Measurements from ENCODE around the gene CPLX3.

Gene CPLX3

DNA sequence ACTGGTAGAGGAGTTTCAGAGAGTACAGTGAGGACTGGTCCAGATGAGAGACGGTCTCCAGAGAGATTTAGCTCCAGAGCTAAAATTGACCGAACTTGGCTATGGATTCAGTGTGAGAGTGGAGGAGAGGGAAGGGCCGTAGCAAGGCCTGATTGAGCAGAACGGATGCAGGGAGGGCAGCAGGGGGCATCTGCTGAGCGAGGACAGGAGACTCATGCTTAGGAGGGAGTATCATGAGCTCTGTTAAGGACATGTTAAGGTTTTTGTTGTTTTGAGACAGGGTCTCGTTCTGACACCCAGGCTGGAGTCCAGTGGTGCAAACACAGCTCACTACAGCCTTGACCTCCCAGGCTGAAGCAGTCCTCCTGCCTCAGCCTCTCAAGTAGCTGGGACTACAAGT lies 21.5 kb upstream of the CPLX3 start:
- Histone ChIP-seq H3K36me3 (ENCODE audit: control insufficient read depth in 5 of 5, insufficient read depth in 5 of 5, low read length in 5 of 5) (peaks cover 3 to 42% (median 38%) of the 10 kb centered on the region in 5 donors), H3K4me1 (ENCODE audit: control insufficient read depth in 5 of 5, insufficient read depth in 5 of 5, low read length in 5 of 5) (peaks cover 1 to 8% (median 5%) of the 10 kb centered on the region in 5 donors), H3K9ac (ENCODE audit: low read length in 5 of 5) (no peak overlapping the region), H3K9me3 (ENCODE audit: control insufficient read depth in 5 of 5, low read length in 5 of 5) (no peaks in the 10 kb centered on the region), H3K27ac (ENCODE audit: low read depth, low read length) (no peak overlapping the region), H3K4me3 (ENCODE audit: low read depth in 1 of 5, low read length in 5 of 5) (no peak overlapping the region), H3K27me3 (ENCODE audit: control insufficient read depth in 5 of 5, insufficient read depth in 4 of 5, low read length in 5 of 5) (peaks cover 0 to 5% (median 0%) of the 10 kb centered on the region in 5 donors)

DNA sequence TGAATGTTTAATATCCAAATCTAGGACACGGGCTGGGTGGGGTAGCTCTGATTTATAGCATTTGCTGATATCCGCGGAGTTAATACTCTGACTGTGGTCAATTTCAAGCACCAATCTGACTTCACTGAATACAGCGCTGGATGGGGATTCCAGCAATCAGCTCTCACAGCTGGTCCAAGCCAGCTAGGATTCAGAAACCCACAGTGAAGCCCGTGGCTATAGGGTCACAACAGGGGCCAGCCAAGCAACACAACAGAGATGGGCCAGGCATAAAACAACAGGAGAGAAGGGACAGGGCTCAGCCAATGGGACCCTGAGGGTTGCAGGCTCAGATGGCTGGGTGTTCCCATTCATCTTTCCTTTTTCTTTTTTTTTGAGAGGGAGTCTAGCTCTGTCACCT lies 19.1 kb upstream of the CPLX3 start:
- Histone ChIP-seq H3K27me3 (ENCODE audit: control insufficient read depth in 5 of 5, insufficient read depth in 4 of 5, low read length in 5 of 5) (peaks cover 0 to 5% (median 0%) of the 10 kb centered on the region in 5 donors), H3K4me1 (ENCODE audit: control insufficient read depth in 5 of 5, insufficient read depth in 5 of 5, low read length in 5 of 5) (no peaks in the 10 kb centered on the region), H3K27ac (ENCODE audit: low read depth, low read length) (no peak overlapping the region), H3K9me3 (ENCODE audit: control insufficient read depth in 5 of 5, low read length in 5 of 5) (no peaks in the 10 kb centered on the region), H3K36me3 (ENCODE audit: control insufficient read depth in 5 of 5, insufficient read depth in 5 of 5, low read length in 5 of 5) (peaks cover 3 to 21% (median 21%) of the 10 kb centered on the region in 5 donors), H3K9ac (ENCODE audit: low read length in 5 of 5) (no peak overlapping the region), H3K4me3 (ENCODE audit: low read depth in 1 of 5, low read length in 5 of 5) (no peak overlapping the region)

DNA sequence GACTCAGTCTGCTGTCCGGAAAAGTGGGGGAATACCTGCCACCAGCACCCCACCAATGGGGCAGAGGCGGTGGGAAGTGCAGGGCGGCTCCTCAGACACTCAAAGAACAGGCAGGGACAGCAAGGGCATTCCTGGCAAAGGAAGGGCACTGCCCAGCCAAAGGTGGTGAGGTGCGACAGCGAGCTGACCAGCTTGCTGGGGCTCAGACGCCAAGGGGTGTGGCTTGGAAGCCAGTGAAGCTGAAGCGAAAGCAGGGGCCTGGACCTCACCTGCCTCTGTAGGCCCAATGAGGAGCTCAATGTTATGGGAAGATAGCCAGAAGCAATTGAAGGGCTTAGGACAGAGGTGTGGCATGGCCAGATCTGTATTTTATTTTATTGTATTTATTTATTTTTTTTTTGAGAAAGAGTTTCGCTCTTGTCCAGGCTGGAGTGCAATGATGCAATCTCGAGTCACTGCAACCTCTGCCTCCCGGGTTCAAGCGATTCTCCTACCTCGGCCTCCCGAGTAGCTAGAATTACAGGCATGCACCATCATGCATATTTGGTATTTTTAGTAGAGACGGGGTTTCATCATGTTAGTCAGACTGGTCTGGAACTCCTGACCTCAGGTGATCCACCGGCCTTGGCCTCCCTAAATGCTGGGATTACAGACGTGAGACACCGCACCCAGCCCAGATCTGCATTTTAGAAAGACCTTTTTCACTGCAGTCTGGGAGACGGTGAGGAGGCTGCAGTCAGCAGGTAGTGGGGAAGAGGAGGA lies 18.2 kb upstream of the CPLX3 start:
- H3K9ac ChIP-seq (ENCODE audit: low read length in 5 of 5): no peak overlapping the region

DNA sequence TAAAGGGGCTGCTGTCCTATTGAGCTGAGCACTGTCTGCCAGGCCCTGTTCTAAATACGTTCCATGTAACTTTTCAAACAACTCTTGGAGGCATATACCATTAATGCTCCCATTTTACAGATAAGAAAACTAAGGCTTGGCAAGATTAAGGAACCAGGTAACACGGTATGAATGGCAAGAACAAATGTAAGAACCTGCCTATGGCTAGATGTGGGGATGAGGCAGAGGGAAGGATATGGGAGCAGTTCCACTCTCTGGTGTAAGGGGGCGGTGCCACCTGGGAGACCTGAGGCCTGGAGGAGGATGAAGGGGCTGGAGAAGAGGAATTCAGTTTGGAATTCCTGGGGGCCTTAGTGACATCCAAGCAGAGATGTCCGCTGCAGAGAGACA lies 17.6 kb upstream of the CPLX3 start:
- H3K36me3 ChIP-seq (ENCODE audit: control insufficient read depth in 5 of 5, insufficient read depth in 5 of 5, low read length in 5 of 5): peaks cover 3 to 6% (median 6%) of the 10 kb centered on the region in 5 donors
- H3K9me3 ChIP-seq (ENCODE audit: control insufficient read depth in 5 of 5, low read length in 5 of 5): no peaks in the 10 kb centered on the region
- H3K4me3 ChIP-seq (ENCODE audit: low read depth in 1 of 5, low read length in 5 of 5): no peak overlapping the region
- no peaks in the 10 kb centered on the region for H3K4me1 ChIP-seq (ENCODE audit: control insufficient read depth in 5 of 5, insufficient read depth in 5 of 5, low read length in 5 of 5)
- peaks cover 0 to 12% (median 4%) of the 10 kb centered on the region in 5 donors for H3K27me3 ChIP-seq (ENCODE audit: control insufficient read depth in 5 of 5, insufficient read depth in 4 of 5, low read length in 5 of 5)
- no peak overlapping the region for H3K27ac ChIP-seq (ENCODE audit: low read depth, low read length)
- H3K9ac ChIP-seq (ENCODE audit: low read length in 5 of 5): no peak overlapping the region

More for the DNA sequence above, 18.2 kb upstream of the CPLX3 start:
- Histone ChIP-seq H3K36me3 (ENCODE audit: control insufficient read depth in 5 of 5, insufficient read depth in 5 of 5, low read length in 5 of 5) (peaks cover 3 to 12% (median 11%) of the 10 kb centered on the region in 5 donors), H3K4me3 (ENCODE audit: low read depth in 1 of 5, low read length in 5 of 5) (no peak overlapping the region), H3K27ac (ENCODE audit: low read depth, low read length) (no peak overlapping the region), H3K9me3 (ENCODE audit: control insufficient read depth in 5 of 5, low read length in 5 of 5) (no peaks in the 10 kb centered on the region), H3K27me3 (ENCODE audit: control insufficient read depth in 5 of 5, insufficient read depth in 4 of 5, low read length in 5 of 5) (peaks cover 0 to 12% (median 3%) of the 10 kb centered on the region in 5 donors), H3K4me1 (ENCODE audit: control insufficient read depth in 5 of 5, insufficient read depth in 5 of 5, low read length in 5 of 5) (no peaks in the 10 kb centered on the region)

DNA sequence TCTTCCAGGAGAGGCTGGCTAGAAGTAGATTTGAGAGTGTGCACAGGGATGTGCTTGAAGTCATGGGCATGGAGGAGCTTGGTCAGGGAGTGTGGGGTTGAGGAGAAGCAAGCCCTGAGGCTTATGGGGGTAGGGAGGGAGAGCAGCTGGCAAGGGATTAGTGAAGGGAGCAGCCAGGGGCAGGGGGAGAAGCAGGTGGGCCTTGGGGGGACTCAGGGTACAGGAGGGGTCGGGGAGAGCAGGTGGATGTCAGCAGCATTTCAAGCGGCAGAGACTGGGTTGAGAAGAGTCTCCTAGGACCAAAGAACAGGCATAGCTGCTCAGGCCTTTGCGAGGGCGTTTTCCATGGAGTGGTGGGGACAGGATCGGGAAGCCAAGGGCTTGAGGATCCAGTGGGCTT lies 17.2 kb upstream of the CPLX3 start:
- no peak overlapping the region for H3K27ac ChIP-seq (ENCODE audit: low read depth, low read length)
- H3K4me3 ChIP-seq (ENCODE audit: low read depth in 1 of 5, low read length in 5 of 5): no peak overlapping the region
- H3K27me3 ChIP-seq (ENCODE audit: control insufficient read depth in 5 of 5, insufficient read depth in 4 of 5, low read length in 5 of 5): peaks cover 0 to 12% (median 4%) of the 10 kb centered on the region in 5 donors
- no peak overlapping the region for H3K9ac ChIP-seq (ENCODE audit: low read length in 5 of 5)
- H3K4me1 ChIP-seq (ENCODE audit: control insufficient read depth in 5 of 5, insufficient read depth in 5 of 5, low read length in 5 of 5): no peaks in the 10 kb centered on the region
- no peaks in the 10 kb centered on the region for H3K9me3 ChIP-seq (ENCODE audit: control insufficient read depth in 5 of 5, low read length in 5 of 5)
- peaks cover 0 to 2% (median 1%) of the 10 kb centered on the region in 5 donors for H3K36me3 ChIP-seq (ENCODE audit: control insufficient read depth in 5 of 5, insufficient read depth in 5 of 5, low read length in 5 of 5)

DNA sequence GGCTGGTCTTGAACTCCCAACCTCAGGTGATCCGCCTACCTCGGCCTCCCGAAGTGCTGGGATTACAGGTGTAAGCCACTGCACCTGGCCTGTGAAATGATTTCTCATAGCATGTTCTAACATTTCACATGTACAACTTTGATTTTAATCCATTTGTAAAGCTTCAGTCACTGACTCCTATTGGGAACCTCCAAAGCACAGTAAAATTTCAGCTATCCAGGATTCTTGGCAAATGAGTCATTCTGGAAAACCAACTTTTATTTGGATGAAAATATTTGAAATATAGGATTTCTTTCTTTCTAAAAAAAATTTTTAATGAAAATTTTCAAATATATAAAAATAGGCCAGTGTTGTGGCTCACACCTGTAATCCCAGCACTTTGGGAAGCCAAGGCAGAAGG lies 16.5 kb upstream of the CPLX3 start:
- no peak overlapping the region for H3K4me3 ChIP-seq (ENCODE audit: low read depth in 1 of 5, low read length in 5 of 5)
- H3K9ac ChIP-seq (ENCODE audit: low read length in 5 of 5): no peak overlapping the region
- H3K4me1 ChIP-seq (ENCODE audit: control insufficient read depth in 5 of 5, insufficient read depth in 5 of 5, low read length in 5 of 5): no peaks in the 10 kb centered on the region
- H3K9me3 ChIP-seq (ENCODE audit: control insufficient read depth in 5 of 5, low read length in 5 of 5): no peaks in the 10 kb centered on the region
- H3K27ac ChIP-seq (ENCODE audit: low read depth, low read length): no peak overlapping the region
- peaks cover 0 to 12% (median 4%) of the 10 kb centered on the region in 5 donors for H3K27me3 ChIP-seq (ENCODE audit: control insufficient read depth in 5 of 5, insufficient read depth in 4 of 5, low read length in 5 of 5)
- no peaks in the 10 kb centered on the region for H3K36me3 ChIP-seq (ENCODE audit: control insufficient read depth in 5 of 5, insufficient read depth in 5 of 5, low read length in 5 of 5)

DNA sequence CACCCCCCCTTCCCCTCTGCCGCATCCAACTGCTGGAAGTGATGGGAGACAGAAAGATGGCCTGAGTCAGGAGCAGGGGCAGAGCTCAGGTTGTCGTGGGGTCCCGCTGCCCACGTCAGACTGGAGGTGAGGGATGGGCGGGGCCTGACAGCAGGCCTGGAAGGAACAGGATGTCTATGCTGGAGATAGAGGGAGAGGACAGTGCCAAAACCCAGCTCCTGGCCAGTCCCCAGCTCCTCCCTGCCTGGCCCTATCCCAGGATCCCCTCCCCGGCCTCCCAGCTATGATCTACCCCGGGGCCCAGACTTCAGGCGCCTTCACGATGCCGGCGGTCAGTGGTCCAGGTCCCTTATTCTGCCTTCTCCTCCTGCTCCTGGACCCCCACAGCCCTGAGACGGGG lies 13.9 kb upstream of the CPLX3 start, which contains the start of gene LMAN1L:
Gene LMAN1L (plus strand): TSS at position 303 of the 400 bp plus-strand sequence. CDS start 20 bp downstream, at position 323.
- Histone ChIP-seq H3K4me3 (ENCODE audit: low read depth in 1 of 5, low read length in 5 of 5) (no peak within 1 kb of the TSS), H3K27ac (ENCODE audit: low read depth, low read length) (no peak within 1 kb of the TSS), H3K9ac (ENCODE audit: low read length in 5 of 5) (no peak within 1 kb of the TSS)

DNA sequence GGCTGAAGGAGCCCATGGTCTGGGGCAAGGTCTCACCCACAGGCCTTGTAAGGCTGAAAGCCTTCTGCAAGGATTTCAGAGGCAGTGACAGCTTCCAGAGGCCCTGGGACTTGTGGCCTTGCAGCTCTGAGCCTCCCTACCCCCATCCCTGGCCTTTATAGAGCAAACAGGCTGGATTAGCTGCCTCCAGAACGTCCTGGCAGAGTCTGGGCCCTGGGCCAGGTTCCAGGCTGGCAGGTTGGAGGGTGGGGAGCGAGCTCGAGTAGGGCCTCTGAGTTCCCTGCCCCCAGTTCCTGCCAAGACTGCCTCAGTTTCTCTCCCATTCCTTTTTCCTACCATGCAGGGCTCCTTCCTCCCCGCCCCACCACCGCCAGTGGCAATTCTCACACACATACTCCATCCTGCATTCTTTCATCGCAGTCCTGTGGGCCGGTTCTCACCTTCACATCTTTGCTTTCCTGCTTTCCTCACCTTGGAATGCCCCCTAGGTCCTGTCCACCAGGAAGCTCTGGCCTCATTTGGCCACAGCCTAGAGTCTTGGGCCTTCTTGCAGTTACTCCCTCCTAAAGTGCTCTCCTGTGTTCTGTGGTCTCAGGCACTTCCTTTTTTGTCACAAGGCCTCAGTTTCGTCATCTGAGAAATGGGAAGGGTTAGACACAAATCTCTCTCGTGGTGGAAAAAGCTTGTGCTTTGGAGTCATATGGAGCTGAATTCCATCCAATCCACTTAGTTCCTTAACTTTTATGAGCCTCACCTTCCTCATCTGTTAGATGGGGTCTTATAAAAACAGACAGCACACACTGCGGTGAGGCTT lies 11.1 kb upstream of the CPLX3 start:
- H3K4me3 ChIP-seq (ENCODE audit: low read depth in 1 of 5, low read length in 5 of 5): no peak overlapping the region
- no peaks in the 10 kb centered on the region for H3K36me3 ChIP-seq (ENCODE audit: control insufficient read depth in 5 of 5, insufficient read depth in 5 of 5, low read length in 5 of 5)
- peaks cover 0 to 3% (median 0%) of the 10 kb centered on the region in 5 donors for H3K4me1 ChIP-seq (ENCODE audit: control insufficient read depth in 5 of 5, insufficient read depth in 5 of 5, low read length in 5 of 5)
- H3K9ac ChIP-seq (ENCODE audit: low read length in 5 of 5): no peak overlapping the region
- H3K27me3 ChIP-seq (ENCODE audit: control insufficient read depth in 5 of 5, insufficient read depth in 4 of 5, low read length in 5 of 5): peaks cover 4 to 29% (median 23%) of the 10 kb centered on the region in 5 donors
- H3K27ac ChIP-seq (ENCODE audit: low read depth, low read length): no peak overlapping the region
- H3K9me3 ChIP-seq (ENCODE audit: control insufficient read depth in 5 of 5, low read length in 5 of 5): no peaks in the 10 kb centered on the region

More for the DNA sequence above, 13.9 kb upstream of the CPLX3 start, which contains the start of gene LMAN1L:
- no peaks in the 10 kb centered on the region for H3K4me1 ChIP-seq (ENCODE audit: control insufficient read depth in 5 of 5, insufficient read depth in 5 of 5, low read length in 5 of 5)
- peaks cover 0 to 24% (median 12%) of the 10 kb centered on the region in 5 donors for H3K27me3 ChIP-seq (ENCODE audit: control insufficient read depth in 5 of 5, insufficient read depth in 4 of 5, low read length in 5 of 5)
- no peaks in the 10 kb centered on the region for H3K9me3 ChIP-seq (ENCODE audit: control insufficient read depth in 5 of 5, low read length in 5 of 5)
- H3K36me3 ChIP-seq (ENCODE audit: control insufficient read depth in 5 of 5, insufficient read depth in 5 of 5, low read length in 5 of 5): no peaks in the 10 kb centered on the region

DNA sequence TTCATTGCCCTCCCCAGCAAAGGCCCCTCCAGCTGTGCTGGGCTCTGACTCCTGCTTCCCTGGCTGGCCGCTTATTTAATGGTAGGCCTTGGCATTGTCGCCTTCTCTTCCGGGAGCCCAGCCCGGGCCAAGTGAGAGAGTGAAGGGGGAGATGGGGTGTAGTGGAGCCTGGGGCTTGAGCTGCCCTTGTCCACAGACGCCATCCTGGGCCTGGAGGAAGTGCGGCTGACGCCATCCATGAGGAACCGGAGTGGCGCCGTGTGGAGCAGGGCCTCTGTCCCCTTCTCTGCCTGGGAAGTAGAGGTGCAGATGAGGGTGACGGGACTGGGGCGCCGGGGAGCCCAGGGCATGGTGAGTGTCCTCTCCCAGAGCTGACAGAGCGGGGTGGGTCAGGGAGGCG lies 10.5 kb upstream of the CPLX3 start:
- no peak overlapping the region for H3K27ac ChIP-seq (ENCODE audit: low read depth, low read length)
- peaks cover 4 to 29% (median 23%) of the 10 kb centered on the region in 5 donors for H3K27me3 ChIP-seq (ENCODE audit: control insufficient read depth in 5 of 5, insufficient read depth in 4 of 5, low read length in 5 of 5)
- H3K4me3 ChIP-seq (ENCODE audit: low read depth in 1 of 5, low read length in 5 of 5): no peak overlapping the region
- H3K9ac ChIP-seq (ENCODE audit: low read length in 5 of 5): no peak overlapping the region
- no peaks in the 10 kb centered on the region for H3K9me3 ChIP-seq (ENCODE audit: control insufficient read depth in 5 of 5, low read length in 5 of 5)
- peaks cover 0 to 3% (median 0%) of the 10 kb centered on the region in 5 donors for H3K4me1 ChIP-seq (ENCODE audit: control insufficient read depth in 5 of 5, insufficient read depth in 5 of 5, low read length in 5 of 5)
- H3K36me3 ChIP-seq (ENCODE audit: control insufficient read depth in 5 of 5, insufficient read depth in 5 of 5, low read length in 5 of 5): no peaks in the 10 kb centered on the region
